ENCODE measurements around the gene CCDC106. TPM values are rescaled to one million over a fixed set of nuclear protein-coding genes. Genes with fewer than 3 reads are reported as not detected.

Gene CCDC106
- total and polyA plus RNA-seq, 2 of the 4 experiments (the other 2 are of a cell fraction): 2.3 to 13.6 TPM

DNA sequence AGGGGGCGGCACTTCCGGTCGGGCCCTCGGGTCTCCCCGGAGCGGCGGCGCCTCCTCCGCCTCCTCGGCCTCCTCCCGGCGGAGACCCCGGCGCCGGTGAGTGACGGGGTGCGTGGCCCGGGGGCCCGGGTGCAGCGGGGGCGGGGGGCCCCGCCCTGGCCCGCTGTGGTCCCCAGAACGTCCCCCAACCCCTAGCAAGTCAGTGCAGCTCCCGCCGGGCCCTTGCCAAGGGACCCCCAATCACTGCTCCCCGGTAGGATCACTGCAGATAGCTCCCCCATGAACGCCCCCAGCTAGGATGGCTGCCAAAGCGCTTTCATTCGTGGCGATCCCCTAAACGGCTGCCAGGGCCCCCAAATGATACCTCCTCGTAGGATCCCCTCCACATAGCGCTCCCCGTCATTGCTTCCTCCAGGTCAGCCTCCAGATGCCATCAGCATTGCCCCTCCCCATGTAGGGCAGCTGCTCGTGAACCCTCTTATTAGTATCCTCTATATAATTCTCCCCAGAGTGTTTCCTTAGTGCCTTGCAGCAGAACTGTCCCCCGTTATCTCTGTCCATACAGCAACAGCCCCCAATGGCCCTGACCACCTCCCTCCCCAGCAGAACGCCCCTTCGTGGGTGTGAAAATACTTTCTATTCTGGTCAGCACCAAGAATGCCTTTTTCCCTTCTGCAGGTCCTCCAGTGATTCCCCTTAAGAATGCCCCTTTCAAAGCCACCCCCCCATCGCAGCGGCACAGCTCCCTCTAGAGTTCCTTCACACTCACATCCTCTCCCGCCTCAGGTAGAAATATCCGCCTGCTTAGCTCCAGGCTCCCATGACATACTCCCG lies 42.2 kb upstream of the CCDC106 start, which contains the start of gene ZNF865:
ZNF865 (plus strand) TSS at position 11 of the 834 bp plus-strand sequence. CDS start 7,972 bp downstream, outside the sequence.
- peaks cover 17% of the 10 kb centered on the region for H3K36me3 ChIP-seq (ENCODE audit: control insufficient read depth, insufficient read depth, low read length)
- H3K4me2 ChIP-seq (ENCODE audit: low read depth, low read length): peak within 1 kb of the TSS; percentile 97
- in situ Hi-C loops (cut with MboI; ENCODE audit: low sequenced_read_pairs) (loop anchor here (5.0 kb wide), 1 partner anchor 89 kb away; no protein-coding TSS in a partner anchor), dilution Hi-C loops (cut with HindIII; ENCODE audit: low sequenced_read_pairs, unreplicated experiment) (no loop called here), intact Hi-C loops (cut with micrococcal nuclease) (loop anchor here (1.0 to 2.0 kb wide), 2 partner anchors 89 to 145 kb away; partner anchors contain the start of gene ISOC2)
- H3K18ac ChIP-seq (ENCODE audit: low read depth, low read length): peak within 1 kb of the TSS; percentile 65
- peak within 1 kb of the TSS; percentile 100 for H2AK5ac ChIP-seq (ENCODE audit: low read depth, low read length)
- peaks cover 7% of the 10 kb centered on the region for H3K4me1 ChIP-seq (ENCODE audit: control insufficient read depth, insufficient read depth, low read length)
- peak within 1 kb of the TSS; percentile 50; the same call in 1 of the 2 replicates for H2BK20ac ChIP-seq (ENCODE audit: low read depth, low read length)
- H3K9ac ChIP-seq (ENCODE audit: low read depth, low read length): peak within 1 kb of the TSS; percentile 89
- H3K79me1 ChIP-seq (ENCODE audit: low read depth in 1 of 2, low read length in 2 of 2): peaks cover 37 to 63% of the 10 kb centered on the region in 2 experiments
- peaks cover 24% of the 10 kb centered on the region; the same call in 1 of the 2 replicates for H4K20me1 ChIP-seq (ENCODE audit: insufficient read depth, low read length)
- H2AK9ac ChIP-seq (replicated peaks; ENCODE audit: low read depth, low read length, poor library complexity): peak within 1 kb of the TSS; percentile 100
- peak within 1 kb of the TSS; percentile 76 for H3K4me3 ChIP-seq (ENCODE audit: insufficient read depth, low read depth, low read length)
- BruUV-seq (replicated peaks): no TSS peak
- H4K5ac ChIP-seq (ENCODE audit: low read depth, low read length): peak within 1 kb of the TSS; percentile 82
- peak within 1 kb of the TSS; percentile 30; the same call in 1 of the 3 replicates for H2BK15ac ChIP-seq (ENCODE audit: low read depth, low read length)
- ATAC-seq (ENCODE audit: low read depth) (peak; percentile 41), DNase-seq (peak; percentile 87)
- peak within 1 kb of the TSS; percentile 87 for H4K91ac ChIP-seq (ENCODE audit: insufficient read depth, low read depth, low read length)
- H3K9me1 ChIP-seq (ENCODE audit: insufficient read depth, low read length): peaks cover 6% of the 10 kb centered on the region; the same call in 1 of the 2 replicates
- H3K9me3 ChIP-seq (ENCODE audit: control insufficient read depth, insufficient read depth, low read length): peaks cover 5% of the 10 kb centered on the region; the same call in 1 of the 2 replicates
- H2BK120ac ChIP-seq (ENCODE audit: low read depth, low read length): peak within 1 kb of the TSS; percentile 77
- peak within 1 kb of the TSS; percentile 97 for H3K4ac ChIP-seq (ENCODE audit: low read depth, low read length)
- peak within 1 kb of the TSS; percentile 92 for H3K56ac ChIP-seq (ENCODE audit: extremely low read depth, insufficient read depth, low read length)
- 0% methylated on average over 12 of the region's 44 CpGs; no CpG with 5 or more reads in 1 of the 2 experiments for WGBS, 2 experiments (ENCODE audit: extremely low coverage in 2 of 2, insufficient read length in 1 of 2)
- peak within 1 kb of the TSS; percentile 100 for H3K14ac ChIP-seq (replicated peaks; ENCODE audit: low read depth, low read length)
- H4K8ac ChIP-seq (ENCODE audit: low read depth in 2 of 2, low read length in 2 of 2): peak within 1 kb of the TSS; percentile 87 to 95
- no peaks in the 10 kb centered on the region for H3K27me3 ChIP-seq (ENCODE audit: control insufficient read depth, insufficient read depth, low read length)
- peak within 1 kb of the TSS; percentile 91 for H3K27ac ChIP-seq (ENCODE audit: insufficient read depth, low read length)
- POLR2A ChIA-PET (ENCODE audit: unreplicated experiment): interaction anchor here (0.5 to 1.1 kb wide), 2 partner anchors 32 to 74 kb away, joined by 4 to 7 read pairs; no protein-coding TSS in a partner anchor
- H3K23ac ChIP-seq (ENCODE audit: low read depth, low read length): peak within 1 kb of the TSS; percentile 91
- H2BK5ac ChIP-seq (ENCODE audit: low read depth, low read length, poor library complexity, severe bottlenecking): peak within 1 kb of the TSS; percentile 90
- CTCF ChIA-PET: interaction anchor here (0.6 to 2.3 kb wide), 8 partner anchors 13 to 245 kb away, joined by 3 to 11 read pairs (median 6); partner anchors contain the start of genes U2AF2 and ZNF784
- H2AFZ ChIP-seq (replicated peaks; ENCODE audit: low read length, poor library complexity): peak within 1 kb of the TSS; percentile 92
- TF ChIP-seq, protein P1, sequence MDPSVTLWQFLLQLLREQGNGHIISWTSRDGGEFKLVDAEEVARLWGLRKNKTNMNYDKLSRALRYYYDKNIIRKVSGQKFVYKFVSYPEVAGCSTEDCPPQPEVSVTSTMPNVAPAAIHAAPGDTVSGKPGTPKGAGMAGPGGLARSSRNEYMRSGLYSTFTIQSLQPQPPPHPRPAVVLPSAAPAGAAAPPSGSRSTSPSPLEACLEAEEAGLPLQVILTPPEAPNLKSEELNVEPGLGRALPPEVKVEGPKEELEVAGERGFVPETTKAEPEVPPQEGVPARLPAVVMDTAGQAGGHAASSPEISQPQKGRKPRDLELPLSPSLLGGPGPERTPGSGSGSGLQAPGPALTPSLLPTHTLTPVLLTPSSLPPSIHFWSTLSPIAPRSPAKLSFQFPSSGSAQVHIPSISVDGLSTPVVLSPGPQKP (IDR thresholded peaks at IDR 0.05; ENCODE audit: borderline replicate concordance, low read depth, low read length): no peak
- TF ChIP-seq SMC3 (IDR thresholded peaks at IDR 0.05; ENCODE audit: low read depth, low read length): peak; percentile 89
- TF ChIP-seq, protein P2, sequence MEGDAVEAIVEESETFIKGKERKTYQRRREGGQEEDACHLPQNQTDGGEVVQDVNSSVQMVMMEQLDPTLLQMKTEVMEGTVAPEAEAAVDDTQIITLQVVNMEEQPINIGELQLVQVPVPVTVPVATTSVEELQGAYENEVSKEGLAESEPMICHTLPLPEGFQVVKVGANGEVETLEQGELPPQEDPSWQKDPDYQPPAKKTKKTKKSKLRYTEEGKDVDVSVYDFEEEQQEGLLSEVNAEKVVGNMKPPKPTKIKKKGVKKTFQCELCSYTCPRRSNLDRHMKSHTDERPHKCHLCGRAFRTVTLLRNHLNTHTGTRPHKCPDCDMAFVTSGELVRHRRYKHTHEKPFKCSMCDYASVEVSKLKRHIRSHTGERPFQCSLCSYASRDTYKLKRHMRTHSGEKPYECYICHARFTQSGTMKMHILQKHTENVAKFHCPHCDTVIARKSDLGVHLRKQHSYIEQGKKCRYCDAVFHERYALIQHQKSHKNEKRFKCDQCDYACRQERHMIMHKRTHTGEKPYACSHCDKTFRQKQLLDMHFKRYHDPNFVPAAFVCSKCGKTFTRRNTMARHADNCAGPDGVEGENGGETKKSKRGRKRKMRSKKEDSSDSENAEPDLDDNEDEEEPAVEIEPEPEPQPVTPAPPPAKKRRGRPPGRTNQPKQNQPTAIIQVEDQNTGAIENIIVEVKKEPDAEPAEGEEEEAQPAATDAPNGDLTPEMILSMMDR (conservative IDR thresholded peaks at IDR 0.05; ENCODE audit: low read depth, low read length): peak; percentile 93
- TF ChIP-seq MAZ (IDR thresholded peaks at IDR 0.05; ENCODE audit: borderline replicate concordance, low read depth, low read length): peak; percentile 85
- TF ChIP-seq RCOR1 (IDR thresholded peaks at IDR 0.05; ENCODE audit: insufficient replicate concordance, low read length): no peak
- TF ChIP-seq BHLHE40 (IDR thresholded peaks at IDR 0.05; ENCODE audit: low read depth, low read length): 0 out of 2 replicates have a peak, but pooled peaks have one; percentile 6
- TF ChIP-seq RFX5 (IDR thresholded peaks at IDR 0.05; ENCODE audit: low read depth, low read length): peak; percentile 89
- peak; percentile 89 for TF ChIP-seq RAD21 (IDR thresholded peaks at IDR 0.05; ENCODE audit: low read length)
- no peak for TF ChIP-seq CHD1 (IDR thresholded peaks at IDR 0.05; ENCODE audit: low read depth, low read length)
- TF ChIP-seq CEBPB (IDR thresholded peaks at IDR 0.05; ENCODE audit: low read depth, low read length): no peak
- no peak for TF ChIP-seq FOS (IDR thresholded peaks at IDR 0.05; ENCODE audit: low read depth, low read length)
- TF ChIP-seq NFE2L2 (IDR thresholded peaks at IDR 0.05; ENCODE audit: low read depth, low read length): no peak

Measured in IMR-90 (cell line).